B cell (primary cell): ENCODE results near the gene PACC1. TPM values are rescaled to one million over a fixed set of nuclear protein-coding genes. Genes with fewer than 3 reads are reported as not detected.

Experiments used
- ATAC-seq: fragments of 200-7000 bp; cut with Tn5 transposase; one replicate; pipeline ENCODE4 v1.10.0; 2021; ENCODE audit warnings: low read depth, mild to moderate bottlenecking, moderate number of reproducible peaks, moderate library complexity
- CTCF ChIA-PET: fragments of 350-600 bp; sonication (Branson Sonifier 250); formaldehyde crosslinking; loops from one replicate; lab custom pipeline; 2021; ENCODE audit warnings: antibody characterized with exemption, inconsistent platforms; lab: Charles Lee
- POLR2A ChIA-PET: fragments of 350-600 bp; sonication (Branson Sonifier 250); formaldehyde crosslinking; loops from one replicate; lab custom pipeline; 2021; ENCODE audit warnings: antibody characterized with exemption; lab: Charles Lee
- DNase-seq: peaks from one replicate; pipeline ENCODE4 v3.0.0; 2013
- H2AFZ ChIP-seq: 2 replicates; pipeline ENCODE4 v1.6.1; 2012; ENCODE audit warnings: mild to moderate bottlenecking, low read depth, low read length; ENCODE audit not compliant: insufficient read depth, poor library complexity, severe bottlenecking
- H3K27ac ChIP-seq, 2 donors: 1 replicate in 1 of 2; 2 replicates in 1 of 2; pipeline ENCODE4 v1.5.1; 2012 to 2013; ENCODE audit warnings: low read length in 2 of 2, mild to moderate bottlenecking in 2 of 2, moderate library complexity in 1 of 2
- H3K27me3 ChIP-seq, 4 experiments: fragments of 200-600 bp in 1 of 4; sonication (generic) in 1 of 4; replicated peaks in 1 of 4; 1 replicate in 2 of 4; 2 replicates in 2 of 4; pipeline versions ENCODE4 v1.6.1 to v1.7.0; 2013 to 2016; ENCODE audit warnings: low read length in 3 of 4, mild to moderate bottlenecking in 2 of 4, mixed read lengths in 1 of 4, moderate library complexity in 1 of 4; ENCODE audit not compliant: insufficient read depth in 4 of 4, control insufficient read depth in 3 of 4; ENCODE audit errors: control extremely low read depth in 1 of 4
- H3K36me3 ChIP-seq, 2 experiments: replicated peaks in 1 of 2; 1 replicate in 1 of 2; 2 replicates in 1 of 2; pipeline versions ENCODE4 v1.6.1 to v1.7.1; 2013; ENCODE audit warnings: low read length in 1 of 2; ENCODE audit not compliant: insufficient read depth in 2 of 2, control insufficient read depth in 1 of 2; ENCODE audit errors: control extremely low read depth in 1 of 2, extremely low read depth in 1 of 2
- H3K4me1 ChIP-seq, 2 donors: fragments of 200-600 bp in 1 of 2; sonication (generic) in 1 of 2; 1 replicate in 1 of 2; 2 replicates in 1 of 2; pipeline versions ENCODE4 v1.5.1 to v1.6.1; 2013 to 2017; ENCODE audit warnings: low read length in 2 of 2; ENCODE audit not compliant: control insufficient read depth in 2 of 2, insufficient read depth in 2 of 2
- H3K4me2 ChIP-seq: replicated peaks from 2 replicates; pipeline ENCODE3; 2012; ENCODE audit warnings: mild to moderate bottlenecking, low read depth, low read length; ENCODE audit not compliant: poor library complexity, severe bottlenecking
- H3K4me3 ChIP-seq, 5 experiments: fragments of 200-600 bp in 1 of 5; sonication (generic) in 1 of 5; 1 replicate in 3 of 5; 2 replicates in 2 of 5; pipeline versions ENCODE4 v1.5.1 to v1.7.0; 2011 to 2016; ENCODE audit warnings: low read length in 4 of 5, mild to moderate bottlenecking in 4 of 5, low read depth in 2 of 5, control low read depth in 1 of 5, moderate library complexity in 1 of 5; ENCODE audit not compliant: insufficient read depth in 1 of 5; ENCODE audit errors: control extremely low read depth in 1 of 5, extremely low read depth in 1 of 5
- H3K79me2 ChIP-seq: fragments of 200-600 bp; sonication (generic); one replicate; pipeline ENCODE4 v1.6.0; 2016; ENCODE audit warnings: low read length; ENCODE audit not compliant: control insufficient read depth, insufficient read depth
- H3K9ac ChIP-seq: fragments of 200-600 bp; sonication (generic); 2 replicates; pipeline ENCODE4 v1.6.1; 2017; ENCODE audit warnings: mild to moderate bottlenecking, low read length, moderate library complexity
- H3K9me3 ChIP-seq, 3 donors: one replicate each; pipeline versions ENCODE4 v1.6.1 to v1.7.1; 2013; ENCODE audit warnings: low read length in 2 of 3; ENCODE audit not compliant: control insufficient read depth in 2 of 3, insufficient read depth in 1 of 3; ENCODE audit errors: control extremely low read depth in 1 of 3
- H4K20me1 ChIP-seq: 2 replicates; pipeline ENCODE4 v1.6.0; 2012; ENCODE audit warnings: mild to moderate bottlenecking, low read length; ENCODE audit not compliant: insufficient read depth, control insufficient read depth, poor library complexity, severe bottlenecking
- H3K27ac Mint-ChIP-seq: one replicate; pipeline ENCODE4 v1.8.0; 2021; ENCODE audit warnings: mixed read lengths
- H3K27me3 Mint-ChIP-seq: one replicate; pipeline ENCODE4 v1.8.0; 2021; ENCODE audit warnings: mixed read lengths
- H3K4me1 Mint-ChIP-seq: one replicate; pipeline ENCODE4 v1.8.0; 2021; ENCODE audit warnings: mixed read lengths
- H3K4me3 Mint-ChIP-seq: one replicate; pipeline ENCODE4 v1.8.0; 2021; ENCODE audit warnings: mixed read lengths
- H3K9me3 Mint-ChIP-seq: one replicate; pipeline ENCODE4 v1.8.0; 2022; ENCODE audit warnings: mixed read lengths; ENCODE audit not compliant: insufficient read depth
- CTCF ChIP-seq: fragments of 200-600 bp; IDR thresholded peaks from one replicate; pipeline ENCODE4 v1.8.0; 2022; ENCODE audit warnings: antibody characterized with exemption, mild to moderate bottlenecking
- EZH2 ChIP-seq: IDR thresholded peaks from 2 replicates; pipeline ENCODE4 v1.6.1; 2012; ENCODE audit warnings: borderline replicate concordance, low read depth, mild to moderate bottlenecking, moderate library complexity, low read length; ENCODE audit not compliant: insufficient read depth, poor library complexity, severe bottlenecking
- WGBS: methylation state at CpG from one replicate; pipeline ENCODE4 v1.1.5; 2013; ENCODE audit warnings: missing lambda C conversion rate; ENCODE audit not compliant: insufficient coverage; 5-methylcytosine and 5-hydroxymethylcytosine counted together
- intact Hi-C: fragments of 100-400 bp; cut with micrococcal nuclease; formaldehyde crosslinking; loops from one replicate; pipeline ENCODE4 v1.10.0; 2022
- polyA plus RNA-seq: library from polyadenylated mRNA; depleted of rRNA; stranded (reverse); fragments of >200 nt; gene quantifications from 2 replicates; pipeline ENCODE4 v1.2.3, GENCODE V29; 2012
- total RNA-seq, 2 donors: library from RNA; stranded (reverse); fragments of 120-200 nt in 1 of 2; gene quantifications; 1 replicate in 1 of 2; 2 replicates in 1 of 2; pipeline versions ENCODE4 v1.2.3 to v1.2.4, GENCODE V29; 2013 to 2022

The PACC1 gene
- total and polyA plus RNA-seq, 2 donors (not counting 1 experiment from before 2014, with no cell fraction given), result 15.9 to 18.3 TPM

- ChIA-PET POLR2A (interaction anchor here (0.9 kb wide), 1 partner anchor 417 kb away, joined by 3 read pairs; the partner anchor contains the start of genes DTL and INTS7), CTCF (interaction anchor here (0.9 to 8.2 kb wide), 6 partner anchors 25 to 439 kb away, joined by 3 to 364 read pairs (median 4); no protein-coding TSS in a partner anchor)
- no peak overlapping the region for H3K27ac Mint-ChIP-seq
- no peak overlapping the region for H3K4me2 ChIP-seq
- peaks cover 0 to 6% of the 10 kb centered on the region in 2 donors for H3K4me1 ChIP-seq
- no peaks in the 10 kb centered on the region for H3K36me3 ChIP-seq
- H3K4me3 ChIP-seq, result no peak overlapping the region
- no peaks in the 10 kb centered on the region for H4K20me1 ChIP-seq
- H3K4me1 Mint-ChIP-seq, result no peaks in the 10 kb centered on the region
- no peak for DNase-seq
- no peak overlapping the region for H3K9ac ChIP-seq
- no peaks in the 10 kb centered on the region for H3K9me3 Mint-ChIP-seq
- H3K27ac ChIP-seq, result no peak overlapping the region
- H2AFZ ChIP-seq, result no peak overlapping the region
- H3K79me2 ChIP-seq, result no peaks in the 10 kb centered on the region
- intact Hi-C loops, result no loop called here
- peaks cover 0 to 2% (median 0%) of the 10 kb centered on the region in 4 experiments for H3K27me3 ChIP-seq
- no peak overlapping the region for H3K4me3 Mint-ChIP-seq
- TF ChIP-seq CTCF, result no peak
- no peak for TF ChIP-seq EZH2
- H3K9me3 ChIP-seq, result no peaks in the 10 kb centered on the region
- H3K27me3 Mint-ChIP-seq, result no peaks in the 10 kb centered on the region
- 37% methylated on average over 7 of the region's 15 CpGs for WGBS
- ATAC-seq, result no peak
These were observed 37.9 kb upstream of the PACC1 start for GRCh38 chr1:212452323-212453155.
